Hematopoietic multipotent progenitor cell treated with erythropoietin and hydrocortisone succinate and interleukin-3 and kit ligand, for 4 days (in vitro differentiated cells): ENCODE data around the gene DOCK11.

Source experiments
- DNase-seq: peaks from one replicate; pipeline ENCODE4 v3.0.0-alpha.2; 2015

Gene DOCK11

GRCh38 chrX:118534716-118535493, 39.3 kb downstream of the DOCK11 start:
- DNase-seq: no peak

GRCh38 chrX:118536204-118536603, 40.6 kb downstream of the DOCK11 start:
- DNase-seq: no peak

GRCh38 chrX:118536687-118537461, 41.3 kb downstream of the DOCK11 start:
- peak; percentile 68 for DNase-seq

- no peak for DNase-seq
Observed at GRCh38 chrX:118538386-118538785, 42.8 kb downstream of the DOCK11 start.

GRCh38 chrX:118540342-118540741, 44.7 kb downstream of the DOCK11 start:
- DNase-seq: no peak

DNA sequence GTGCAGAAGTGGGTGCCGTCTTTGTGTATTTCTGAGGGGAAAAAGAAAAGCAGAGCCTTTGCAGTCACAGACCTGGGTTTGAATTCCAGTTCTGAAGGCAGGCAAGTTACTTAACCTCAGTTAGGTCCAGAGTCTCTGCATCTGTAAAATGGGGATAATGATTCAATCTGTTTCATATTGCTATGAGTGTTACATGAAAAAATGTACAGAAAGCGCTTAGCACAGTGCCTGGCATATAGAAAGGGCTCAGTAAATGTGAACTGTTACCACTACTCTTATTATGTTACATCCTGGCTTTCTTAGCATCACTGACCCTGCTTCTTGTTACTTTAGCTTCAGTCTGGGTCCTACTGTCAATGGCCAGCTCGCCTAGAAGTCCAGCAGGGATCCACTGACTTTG, 45.9 kb downstream of the DOCK11 start:
- DNase-seq: no peak

- no peak for DNase-seq
Observed at GRCh38 chrX:118545510-118545909, 49.9 kb downstream of the DOCK11 start.

DNA sequence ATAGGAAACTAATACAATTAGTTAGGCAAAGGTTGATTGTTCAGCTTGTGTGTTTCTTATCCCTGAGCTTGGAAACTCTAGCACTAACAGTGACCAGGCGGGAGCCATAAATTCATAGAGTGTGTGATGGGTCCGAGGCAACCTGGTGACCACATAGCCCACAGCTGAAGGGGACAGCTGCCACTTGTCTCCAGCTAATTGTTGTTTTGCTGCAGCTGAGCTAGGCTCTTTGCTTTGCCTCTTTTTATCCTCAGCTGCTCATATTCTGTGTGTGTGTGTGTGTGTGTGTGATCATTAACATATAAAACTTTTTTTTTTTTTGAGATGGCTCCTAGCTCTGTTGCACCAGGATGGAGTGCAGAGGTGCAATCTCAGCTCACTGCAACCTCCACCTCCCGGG, 53.2 kb downstream of the DOCK11 start:
- no peak for DNase-seq

- no peak for DNase-seq
Observed at GRCh38 chrX:118550792-118551191, 55.2 kb downstream of the DOCK11 start.

DNA sequence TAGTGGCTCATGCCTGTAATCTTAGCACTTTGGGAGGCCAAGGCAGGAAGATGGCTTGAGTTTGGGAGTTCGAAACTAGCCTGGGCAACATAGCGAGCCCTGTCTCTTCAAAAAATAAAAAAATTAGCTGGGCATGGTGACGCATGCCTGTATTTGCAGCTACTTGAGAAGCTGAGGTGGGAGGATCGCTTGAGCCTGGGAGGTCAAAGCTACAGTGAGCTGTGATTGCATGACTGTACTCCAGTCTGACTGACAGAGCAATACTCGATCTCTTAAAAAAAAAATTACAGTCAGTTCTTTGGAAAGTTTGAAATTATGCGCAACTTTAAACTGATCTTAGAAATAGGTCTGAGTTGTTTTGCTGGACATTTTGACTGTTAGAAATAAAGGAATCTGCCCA, 55.8 kb downstream of the DOCK11 start:
- DNase-seq: no peak

GRCh38 chrX:118552121-118552900, 56.7 kb downstream of the DOCK11 start:
- peak; percentile 44 for DNase-seq

- DNase-seq: peak; percentile 28
Observed at GRCh38 chrX:118553042-118553710, 57.6 kb downstream of the DOCK11 start.

DNA sequence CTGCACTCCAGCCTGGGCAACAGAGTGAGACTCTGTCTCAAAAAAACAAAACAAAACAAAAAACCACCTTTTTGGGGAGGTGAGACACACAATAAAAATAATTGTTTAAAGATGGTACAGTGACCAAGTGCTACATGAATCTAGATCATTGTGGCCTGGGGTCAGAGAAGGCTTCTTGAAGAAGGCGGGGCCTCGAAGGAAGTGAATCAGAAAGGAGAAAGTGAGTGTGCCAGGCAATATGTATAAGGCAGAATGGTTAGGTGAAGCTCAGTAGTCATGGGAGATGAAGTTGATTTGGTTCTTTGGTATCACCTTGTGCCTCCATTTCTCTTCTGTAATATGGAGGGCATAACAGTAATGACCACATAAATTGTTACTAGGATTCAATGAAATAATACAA, 58.9 kb downstream of the DOCK11 start:
- no peak for DNase-seq

DNA sequence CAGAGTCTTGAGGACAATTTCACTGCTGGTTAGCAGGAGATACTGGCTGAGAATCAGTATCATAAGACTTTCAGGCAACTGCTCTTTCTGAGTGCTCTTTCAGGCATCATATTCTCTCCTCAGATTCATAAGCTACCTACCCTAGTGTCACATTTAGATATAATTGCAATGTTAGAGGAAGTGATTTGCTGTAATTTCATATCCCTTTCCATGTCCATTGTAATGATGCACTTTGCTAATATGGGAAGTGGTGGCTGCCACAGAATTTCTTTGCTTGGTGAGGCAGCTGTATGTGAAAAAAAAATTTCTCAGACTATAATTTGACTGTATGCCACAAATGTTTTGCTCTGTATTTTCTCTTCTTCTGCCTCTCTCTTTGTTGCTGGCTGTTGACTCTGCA, 63.3 kb downstream of the DOCK11 start:
- DNase-seq: no peak

DNA sequence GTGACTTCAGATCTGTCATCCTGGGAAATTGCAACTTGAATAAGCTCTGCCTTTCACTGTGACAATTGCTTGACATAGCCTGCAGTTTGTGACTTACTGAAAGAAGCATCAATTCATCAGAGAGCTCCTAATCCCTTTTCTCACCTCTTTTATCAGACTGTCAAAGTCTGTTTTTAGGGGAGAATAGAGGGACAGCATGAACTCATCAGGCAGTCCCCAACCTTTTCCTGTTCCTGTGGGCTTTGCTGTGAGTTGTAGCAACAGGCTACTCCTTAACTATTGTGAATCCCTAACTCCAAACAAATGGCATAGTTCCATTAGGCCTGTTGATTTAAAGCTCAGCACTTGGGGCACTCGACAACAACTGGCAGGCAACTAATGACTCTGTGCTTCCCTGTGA, 64.9 kb downstream of the DOCK11 start:
- DNase-seq: no peak

- DNase-seq: peak; percentile 63
Observed at GRCh38 chrX:118562582-118563164, 67.1 kb downstream of the DOCK11 start.

DNA sequence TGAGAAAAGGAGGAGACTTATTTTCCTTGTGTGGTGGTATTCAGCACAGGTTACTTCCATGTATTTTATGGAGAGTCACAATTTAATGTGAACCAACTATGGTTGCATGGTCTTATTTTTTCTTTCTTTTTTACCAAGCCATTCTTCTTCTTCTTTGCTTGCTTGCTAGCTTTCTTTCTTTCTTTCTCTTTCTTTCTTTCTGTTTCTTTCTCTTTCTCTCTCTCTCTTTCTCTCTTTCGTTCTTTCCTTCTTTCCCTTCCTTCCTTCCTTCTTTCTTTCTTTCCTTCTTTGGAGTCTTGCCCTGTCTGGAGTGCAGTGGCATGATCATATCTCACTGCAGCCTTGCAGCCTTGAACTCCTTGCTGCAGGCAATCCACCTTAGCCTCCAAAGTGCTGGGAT, 68.9 kb downstream of the DOCK11 start:
- no peak for DNase-seq

DNA sequence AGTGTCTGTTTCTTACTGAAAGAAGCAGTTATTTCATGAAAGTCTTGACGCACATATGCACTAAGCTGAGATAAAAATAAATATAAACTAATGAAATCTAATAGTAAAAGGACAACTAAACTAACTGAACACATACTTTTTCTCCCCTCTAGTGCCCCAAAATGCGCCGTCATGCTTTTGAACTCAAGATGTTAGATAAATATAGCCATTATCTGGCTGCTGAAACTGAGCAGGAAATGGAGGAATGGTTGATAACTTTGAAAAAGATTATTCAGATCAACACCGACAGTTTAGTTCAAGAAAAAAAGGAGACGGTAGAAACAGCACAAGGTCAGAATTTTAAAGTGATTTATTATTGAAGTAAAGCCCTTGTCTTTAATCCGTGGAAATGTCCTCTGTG, 70.2 kb downstream of the DOCK11 start:
- peak; percentile 58 for DNase-seq

GRCh38 chrX:118566359-118566758, 70.7 kb downstream of the DOCK11 start:
- no peak for DNase-seq

DNA sequence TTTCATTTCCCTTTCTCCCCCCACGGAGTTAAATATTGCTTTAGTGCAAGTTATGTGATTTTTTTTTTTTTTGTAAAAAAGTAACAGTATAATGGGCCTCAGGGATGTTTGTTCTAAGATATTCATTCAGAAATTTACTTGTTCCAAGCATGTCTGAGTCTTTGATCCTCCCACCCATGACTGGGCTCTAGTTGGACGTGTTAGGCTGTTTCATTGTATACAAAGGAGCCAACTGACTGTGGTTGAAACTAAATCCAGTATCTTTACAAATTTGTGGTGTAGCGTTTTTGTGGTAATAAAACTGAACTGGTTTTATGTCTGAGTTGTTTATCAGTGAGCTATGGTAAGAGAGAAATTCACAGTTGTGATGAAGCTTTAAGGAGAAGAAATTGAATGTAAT, 74.1 kb downstream of the DOCK11 start:
- DNase-seq: no peak

- no peak for DNase-seq
Observed at GRCh38 chrX:118570209-118570608, 74.6 kb downstream of the DOCK11 start.

DNA sequence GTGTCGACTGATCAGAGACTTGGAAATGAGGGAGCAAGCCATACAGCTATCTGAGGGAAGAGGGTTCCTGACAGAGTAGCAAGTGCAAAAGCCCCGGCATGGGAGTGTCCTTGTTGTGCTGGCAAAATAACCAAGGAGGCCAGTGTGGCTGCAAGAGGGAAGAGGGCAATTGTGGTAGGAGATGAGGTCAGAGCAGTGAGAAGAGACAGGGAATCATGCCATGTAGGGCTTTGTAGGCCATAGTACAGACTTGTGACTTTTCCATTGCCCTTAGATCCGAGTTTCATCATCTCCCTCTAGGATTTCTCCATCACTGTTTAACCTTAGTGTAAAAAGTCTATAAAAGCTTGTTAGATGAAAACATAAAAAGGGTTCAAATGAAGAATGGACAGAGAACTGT, 76.2 kb downstream of the DOCK11 start:
- no peak for DNase-seq

DNA sequence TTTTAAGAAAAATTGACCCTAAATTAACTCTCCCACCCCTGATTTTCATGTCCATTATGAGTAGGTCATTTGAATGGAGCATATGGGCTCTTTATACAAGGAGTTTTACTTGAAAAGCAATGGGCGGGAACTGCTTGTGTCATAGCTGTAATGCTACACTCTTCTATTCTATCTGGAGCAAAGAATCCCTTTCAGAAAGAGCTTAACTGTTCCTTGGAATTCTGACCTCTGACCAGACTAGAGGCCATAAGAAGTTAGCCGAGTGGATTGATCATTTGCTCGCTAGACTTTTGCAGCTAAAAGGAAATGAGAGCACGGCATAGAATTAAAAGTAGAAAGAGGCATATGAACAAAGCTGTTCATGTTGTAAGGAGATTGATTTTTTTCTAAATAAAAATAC, 79.1 kb downstream of the DOCK11 start:
- DNase-seq: no peak
